Right lobe of liver (tissue), 6 donors: ENCODE data around the gene CMTM5. TPM values are rescaled to one million over a fixed set of nuclear protein-coding genes. Genes with fewer than 3 reads are reported as not detected.
A peak's percentile ranks its signal among the peaks of the same experiment; 100 is the strongest.

Source experiments
- ATAC-seq, 4 donors: fragments of 200-7000 bp; cut with Tn5 transposase; one replicate each; pipeline ENCODE4 v1.9.1; 2020; ENCODE audit warnings: mild to moderate bottlenecking in 4 of 4, moderate library complexity in 4 of 4
- DNase-seq, 3 donors: peaks; one replicate each; pipeline ENCODE4 v3.0.0-alpha.2; 2020
- H3K27ac ChIP-seq, 3 donors: fragments of 200-600 bp; one replicate each; pipeline ENCODE4 v1.8.0; 2022
- H3K27me3 ChIP-seq, 2 donors: fragments of 200-600 bp; one replicate each; pipeline ENCODE4 v1.8.0; 2022
- H3K36me3 ChIP-seq, 4 donors: fragments of 200-600 bp; sonication (generic) in 1 of 4; one replicate each; pipeline versions ENCODE4 v1.5.1 to v1.8.0; 2017 to 2022; ENCODE audit warnings: control low read depth in 1 of 4
- H3K4me1 ChIP-seq, 4 donors: fragments of 200-600 bp; sonication (generic) in 1 of 4; one replicate each; pipeline versions ENCODE4 v1.5.1 to v1.8.0; 2017 to 2022; ENCODE audit warnings: control low read depth in 1 of 4
- H3K4me3 ChIP-seq, 3 donors: fragments of 200-600 bp; one replicate each; pipeline ENCODE4 v1.8.0; 2022
- H3K9me3 ChIP-seq, 4 donors: fragments of 200-600 bp; sonication (generic) in 1 of 4; one replicate each; pipeline versions ENCODE4 v1.5.1 to v1.8.0; 2017 to 2022; ENCODE audit warnings: control low read depth in 1 of 4
- CTCF ChIP-seq, 4 donors: fragments of 200-600 bp in 3 of 4; fragments of 450-650 bp in 1 of 4; IDR thresholded peaks; one replicate each; pipeline versions ENCODE4 v1.5.1 to v1.8.0; 2016 to 2022; ENCODE audit warnings: antibody characterized with exemption in 4 of 4, mild to moderate bottlenecking in 2 of 4
- POLR2A ChIP-seq: fragments of 450-650 bp; IDR thresholded peaks from one replicate; pipeline ENCODE4 v1.6.1; 2017; ENCODE audit warnings: antibody characterized with exemption, mild to moderate bottlenecking
- WGBS: methylation state at CpG from one replicate; pipeline ENCODE4 v1.1.6; 2018; ENCODE audit warnings: low coverage, low lambda C conversion rate; ENCODE audit not compliant: insufficient coverage; ENCODE audit errors: missing lambda C conversion rate; 5-methylcytosine and 5-hydroxymethylcytosine counted together
- intact Hi-C, 2 donors: fragments of 100-400 bp; cut with DNase I; formaldehyde crosslinking; loops; one replicate each; pipeline versions ENCODE4 v1.11.2 to v1.14.1; 2022
- total RNA-seq, 6 experiments: library from RNA; depleted of rRNA in 2 of 6; stranded (reverse); fragments of >200 nt in 2 of 6; fragmentation: NEBNext Ultra II Directional in 3 of 6; extraction: Animal tissue kit (Norgen Biotek cat#: 25700) in 3 of 6; gene quantifications; one replicate each; pipeline versions ENCODE4 v1.1.0 to v1.2.4, GENCODE V29; 2016 to 2023
- donor health status: DM: no; HTN: yes; CAD: no.
- donor health status: DM: no; HTN: no; CAD: no.
- donor health status: DM: no; HTN: no; CAD: no.
- donor health status: DM: no; HTN: yes; CAD: no.
- donor health status: DM: no; HTN: yes; CAD: no.

The CMTM5 gene
- total RNA-seq, 6 experiments from 2014 or later = 0.32 to 0.49 TPM; not detected in 4

GRCh38 chr14:23377573-23378563 is 1.0 kb downstream of the CMTM5 start:
- TF ChIP-seq CTCF (IDR thresholded peaks at IDR 0.05) = no peak
- no peak for TF ChIP-seq POLR2A
- H3K4me3 ChIP-seq = no peak overlapping the region
- ATAC-seq (no peak), DNase-seq (peak in 1 of 3 donors; percentile 40)
- no peaks in the 10 kb centered on the region for H3K4me1 ChIP-seq
- H3K27me3 ChIP-seq = no peaks in the 10 kb centered on the region
- H3K9me3 ChIP-seq = no peaks in the 10 kb centered on the region
- no peaks in the 10 kb centered on the region for H3K36me3 ChIP-seq
- intact Hi-C loops = loop anchor here (5.0 to 10.0 kb wide), 4 partner anchors 46 to 113 kb away; no protein-coding TSS in a partner anchor
- H3K27ac ChIP-seq = no peak overlapping the region
- 83% methylated on average over 7 of the region's 14 CpGs for WGBS

GRCh38 chr14:23378612-23379220 is 1.9 kb downstream of the CMTM5 start:
- WGBS = 59% methylated on average over 5 of the region's 11 CpGs
- intact Hi-C loops = loop anchor here (5.0 to 10.0 kb wide), 4 partner anchors 46 to 114 kb away; no protein-coding TSS in a partner anchor
- no peak for ATAC-seq

GRCh38 chr14:23379366-23380196 is 2.7 kb downstream of the CMTM5 start:
- WGBS = 21% methylated on average over 10 of the region's 12 CpGs
- TF ChIP-seq CTCF (IDR thresholded peaks at IDR 0.05) = peak; percentile 90 to 95 (median 94)
- TF ChIP-seq POLR2A = no peak
- no peaks in the 10 kb centered on the region for H3K36me3 ChIP-seq
- no peaks in the 10 kb centered on the region for H3K27me3 ChIP-seq
- intact Hi-C loops = loop anchor here (5.0 to 10.0 kb wide), 5 partner anchors 47 to 255 kb away; no protein-coding TSS in a partner anchor
- no peak overlapping the region for H3K4me3 ChIP-seq
- no peaks in the 10 kb centered on the region for H3K4me1 ChIP-seq
- no peaks in the 10 kb centered on the region for H3K9me3 ChIP-seq
- DNase-seq (peak; percentile 76 to 82 (median 78)), ATAC-seq (peak; percentile 90 to 98 (median 96))
- H3K27ac ChIP-seq = no peak overlapping the region

More at GRCh38 chr14:23378612-23379220, 1.9 kb downstream of the CMTM5 start:
- Histone ChIP-seq H3K27me3 (no peaks in the 10 kb centered on the region), H3K4me3 (no peak overlapping the region), H3K27ac (no peak overlapping the region), H3K36me3 (no peaks in the 10 kb centered on the region), H3K9me3 (no peaks in the 10 kb centered on the region), H3K4me1 (no peaks in the 10 kb centered on the region)
- no peak for TF ChIP-seq CTCF (IDR thresholded peaks at IDR 0.05)
- TF ChIP-seq POLR2A = no peak
- DNase-seq = no peak
